Measurements from ENCODE around the gene UTP25.
"Not testable (repeated sequence)": the region's sequence is repeated elsewhere in the genome, so short reads cannot be mapped to it uniquely, and the experiment has no call there.

Gene UTP25, protein sequence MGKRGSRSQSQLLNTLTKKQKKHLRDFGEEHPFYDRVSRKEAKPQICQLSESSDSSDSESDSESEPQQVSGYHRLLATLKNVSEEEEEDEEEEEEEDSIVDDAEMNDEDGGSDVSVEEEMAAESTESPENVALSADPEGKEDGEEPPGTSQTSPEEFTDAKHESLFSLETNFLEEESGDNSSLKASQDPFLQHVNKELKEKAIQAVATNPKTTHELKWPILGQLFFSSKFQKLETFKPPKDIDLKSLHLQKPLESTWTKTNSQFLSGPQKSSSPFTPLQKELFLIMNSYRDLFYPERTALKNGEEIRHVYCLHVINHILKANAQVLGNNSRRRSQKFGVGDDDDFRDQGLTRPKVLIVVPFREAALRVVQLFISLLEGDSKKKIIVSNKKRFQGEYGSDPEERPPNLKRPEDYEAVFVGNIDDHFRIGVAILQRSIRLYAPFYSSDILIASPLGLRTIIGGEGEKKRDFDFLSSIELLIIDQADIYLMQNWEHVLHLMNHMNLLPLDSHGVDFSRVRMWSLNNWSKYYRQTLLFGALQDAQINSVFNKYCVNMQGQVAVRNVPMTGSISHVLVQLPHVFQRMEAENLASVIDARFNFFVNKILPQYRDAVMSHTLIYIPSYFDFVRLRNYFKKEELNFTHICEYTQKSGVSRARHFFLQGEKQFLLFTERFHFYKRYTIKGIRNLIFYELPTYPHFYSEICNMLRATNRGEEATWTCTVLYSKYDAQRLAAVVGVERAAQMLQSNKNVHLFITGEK

DNA sequence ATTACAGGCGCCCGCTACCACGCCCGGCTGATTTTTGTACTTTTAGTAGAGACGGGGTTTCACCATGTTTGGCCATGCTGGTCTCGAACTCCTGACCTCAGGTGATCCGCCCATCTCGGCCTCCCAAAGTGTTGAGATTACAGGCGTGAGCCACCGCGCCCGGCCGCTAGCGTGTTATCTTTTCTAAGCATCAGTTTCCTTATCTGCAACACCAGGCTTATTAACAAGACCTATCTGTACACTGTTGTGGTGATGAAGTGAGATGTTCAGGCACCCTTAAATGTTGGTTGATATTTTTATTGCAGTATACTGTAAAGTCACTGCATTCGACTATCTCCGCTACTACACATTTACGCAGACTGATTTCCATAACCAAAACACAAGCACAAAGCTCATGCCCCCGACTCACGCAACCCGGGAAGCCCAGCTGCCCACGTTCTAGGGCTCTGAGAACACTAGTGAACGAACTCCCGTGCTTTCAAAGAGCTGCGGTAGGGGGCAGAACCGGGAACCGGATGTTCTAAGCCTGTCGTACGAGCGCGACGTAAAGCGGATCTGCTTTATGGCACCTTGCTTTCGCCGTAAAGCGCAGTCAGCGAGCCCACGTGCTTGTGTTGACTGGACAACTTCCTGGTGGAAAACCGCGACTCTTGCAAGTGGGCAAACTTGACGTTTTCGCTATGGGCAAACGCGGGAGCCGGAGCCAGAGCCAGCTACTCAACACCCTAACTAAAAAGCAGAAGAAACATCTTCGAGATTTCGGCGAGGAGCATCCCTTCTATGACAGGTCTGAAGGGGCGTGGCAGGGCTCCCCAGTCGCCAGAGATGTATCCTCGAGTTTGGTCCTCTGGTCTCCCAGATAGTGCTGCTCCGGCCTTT, at the start of gene UTP25:
Gene UTP25 (plus strand): TSS at position 589 of the 879 bp plus-strand sequence. CDS start 92 bp downstream, at position 681.
- DNase-seq (ENCODE audit: low spot score), result peak; percentile 88
- peak; percentile 83 for FAIRE-seq

DNA sequence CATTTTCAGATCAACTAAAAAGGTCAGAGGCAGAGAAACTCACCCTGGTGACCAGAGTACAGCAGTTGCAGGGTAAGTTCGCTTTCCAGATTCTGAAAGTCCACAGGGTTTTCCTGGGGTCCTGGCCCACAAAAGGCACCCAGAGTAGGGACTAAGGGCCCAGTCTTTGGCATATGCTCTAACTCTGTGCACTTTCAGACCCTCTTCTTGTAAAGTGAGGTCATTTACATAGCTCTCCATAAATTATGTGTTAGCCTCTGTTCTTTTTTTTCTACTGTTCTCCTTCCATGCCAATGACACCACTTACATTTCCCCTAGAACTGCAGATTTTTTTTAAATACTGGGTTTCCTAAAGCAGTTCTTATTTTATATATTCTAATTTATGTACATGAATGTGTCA, 49.7 kb upstream of the UTP25 start:
- DNase-seq (ENCODE audit: low spot score) (no peak), FAIRE-seq (no peak)

DNA sequence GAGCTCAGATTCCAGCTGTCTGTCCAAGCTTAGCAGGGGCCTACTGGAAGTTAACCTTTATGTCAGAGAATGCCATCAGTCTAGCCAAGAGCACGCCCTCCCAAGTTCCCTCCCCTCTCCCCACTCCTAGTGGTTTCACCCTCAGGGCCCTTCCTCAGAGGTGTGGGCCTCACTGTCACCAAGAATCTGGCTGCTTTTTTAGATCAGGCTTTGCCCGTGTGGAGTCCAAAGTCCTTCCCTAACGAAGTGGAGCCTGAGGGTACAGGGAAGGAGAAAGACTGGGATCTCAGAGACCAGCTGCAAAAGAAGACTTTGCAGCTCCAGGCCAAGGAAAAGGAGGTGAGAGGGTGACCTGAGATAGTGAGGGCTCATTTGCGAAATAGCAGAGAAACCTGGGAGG, 47.5 kb upstream of the UTP25 start:
- no peak for FAIRE-seq
- DNase-seq (ENCODE audit: low spot score), result no peak

DNA sequence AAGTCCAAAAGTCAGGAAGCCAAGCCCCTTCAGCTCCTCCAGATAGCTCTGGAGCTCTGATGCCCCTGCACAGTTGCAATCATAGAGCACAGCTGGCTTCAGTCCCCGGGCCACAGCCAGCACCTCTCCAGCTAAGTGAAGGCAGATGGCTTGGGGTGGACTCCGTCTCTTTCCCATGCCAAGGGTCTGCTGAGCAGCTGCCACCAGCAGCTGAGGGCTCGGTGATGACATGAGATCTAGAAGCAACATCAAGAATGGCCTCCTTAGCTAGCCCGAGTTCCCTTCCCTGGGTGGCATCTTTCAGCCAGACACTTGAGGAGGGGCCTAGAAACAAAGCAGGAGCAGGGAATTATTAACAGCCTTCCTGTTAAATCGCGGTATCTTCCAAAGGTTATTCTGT, 44.4 kb upstream of the UTP25 start:
- DNase-seq (ENCODE audit: low spot score) (no peak), FAIRE-seq (no peak)

DNA sequence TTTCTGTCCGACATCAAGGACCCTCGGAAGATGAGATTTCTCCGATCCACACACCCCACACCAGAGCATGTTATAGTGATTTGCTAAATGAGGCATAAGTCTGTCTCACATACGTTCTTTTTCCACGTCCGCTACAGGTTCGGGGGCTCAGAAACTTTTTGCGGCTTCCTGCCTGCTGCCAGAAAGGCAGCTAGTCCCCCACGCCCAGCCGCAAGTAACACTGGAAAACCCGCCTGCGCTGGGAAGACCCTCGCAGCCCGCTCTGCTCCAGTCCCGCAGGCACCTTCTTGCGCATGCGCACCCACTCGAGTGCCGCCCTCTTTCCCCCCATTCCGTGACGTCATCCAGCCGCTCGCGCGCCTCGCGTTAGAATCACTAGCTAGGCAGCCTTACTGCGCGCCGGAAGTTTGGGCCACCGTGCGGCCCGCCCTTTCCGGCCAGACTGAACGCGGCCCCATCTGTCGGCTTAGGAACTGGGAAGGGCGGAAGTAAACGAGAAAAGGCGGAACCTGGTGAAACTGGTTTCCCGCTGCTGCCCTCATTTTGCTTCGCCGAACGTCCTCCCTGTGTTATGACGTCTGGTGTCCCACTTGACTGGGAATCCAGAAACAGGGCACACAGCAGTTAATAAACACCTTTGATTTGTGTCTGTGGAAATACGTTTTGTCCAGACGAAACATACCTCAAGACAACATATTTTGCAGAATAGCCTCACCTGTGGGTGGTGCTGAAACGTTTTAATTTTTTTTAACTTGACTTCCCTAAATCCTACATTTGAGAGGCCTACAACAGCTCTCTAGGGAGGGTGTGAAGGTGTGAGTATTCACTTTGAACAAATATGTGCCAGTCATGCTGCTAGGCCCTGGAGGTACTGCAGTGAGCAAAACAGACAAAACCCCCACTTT, 43.3 kb upstream of the UTP25 start, which contains the start of gene C1orf74:
Gene C1orf74 (minus strand): TSS at position 295 of the 905 bp plus-strand sequence. CDS start 925 bp downstream, outside the sequence.
- DNase-seq (ENCODE audit: low spot score), result peak; percentile 98
- peak; percentile 96 for FAIRE-seq

DNA sequence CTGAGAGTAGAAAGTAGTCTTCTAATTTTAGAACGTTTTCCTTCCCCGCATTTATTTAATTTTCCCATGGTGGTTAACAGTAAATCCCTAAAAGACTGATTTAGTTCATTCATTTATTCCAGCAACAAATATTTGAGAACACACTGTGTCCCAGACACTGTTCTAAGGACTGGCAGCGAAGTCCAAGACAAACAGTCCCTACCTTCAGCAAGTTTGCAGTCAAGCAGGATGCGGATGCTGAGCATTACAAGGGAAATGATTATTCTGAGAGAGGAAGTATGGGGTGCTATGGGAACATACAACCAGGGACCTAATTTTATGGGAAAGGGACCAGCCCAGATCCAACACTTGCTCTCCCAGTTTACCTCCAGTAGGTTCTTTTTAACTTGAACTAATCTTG, 42.2 kb upstream of the UTP25 start:
- no peak for DNase-seq (ENCODE audit: low spot score)
- no peak for FAIRE-seq

DNA sequence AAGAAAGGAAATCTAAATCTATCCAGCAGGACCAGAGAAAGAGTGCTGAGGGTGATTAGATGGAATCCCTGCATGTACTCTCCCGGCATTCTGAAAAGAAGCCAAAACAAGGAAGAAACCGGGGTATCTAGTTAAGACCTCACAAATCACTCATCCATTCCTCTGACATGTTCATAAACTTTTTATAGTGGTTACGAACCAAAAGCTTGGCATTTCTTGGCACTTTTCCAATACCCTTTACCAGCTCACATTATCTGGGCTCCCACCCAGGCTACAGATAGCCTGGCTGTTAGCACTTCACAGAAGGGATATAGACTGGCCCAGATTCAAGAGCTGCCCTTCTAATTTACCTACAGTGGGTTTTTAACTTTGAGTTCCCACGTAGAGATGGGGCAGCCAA, 41.6 kb upstream of the UTP25 start:
- FAIRE-seq (no peak), DNase-seq (ENCODE audit: low spot score) (no peak)

DNA sequence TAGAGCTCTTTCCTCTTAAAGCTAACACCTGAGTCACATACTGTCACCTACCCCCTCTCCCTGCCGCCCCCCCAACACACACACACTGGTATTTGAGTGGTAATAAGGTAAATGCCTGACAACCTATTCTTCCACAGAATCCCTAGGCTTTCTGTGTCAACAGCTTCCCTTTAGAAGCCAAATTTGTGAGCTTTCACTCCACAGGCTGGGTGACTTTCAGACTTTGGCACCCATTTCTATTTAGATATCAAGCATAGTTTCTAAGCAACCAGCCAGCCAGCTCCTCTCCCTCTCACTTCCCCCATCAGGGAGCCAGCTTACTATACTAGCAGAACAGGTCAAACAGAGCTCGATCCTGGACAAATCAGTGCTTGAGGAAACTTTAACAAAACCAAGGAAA, 40.2 kb upstream of the UTP25 start:
- no peak for FAIRE-seq

DNA sequence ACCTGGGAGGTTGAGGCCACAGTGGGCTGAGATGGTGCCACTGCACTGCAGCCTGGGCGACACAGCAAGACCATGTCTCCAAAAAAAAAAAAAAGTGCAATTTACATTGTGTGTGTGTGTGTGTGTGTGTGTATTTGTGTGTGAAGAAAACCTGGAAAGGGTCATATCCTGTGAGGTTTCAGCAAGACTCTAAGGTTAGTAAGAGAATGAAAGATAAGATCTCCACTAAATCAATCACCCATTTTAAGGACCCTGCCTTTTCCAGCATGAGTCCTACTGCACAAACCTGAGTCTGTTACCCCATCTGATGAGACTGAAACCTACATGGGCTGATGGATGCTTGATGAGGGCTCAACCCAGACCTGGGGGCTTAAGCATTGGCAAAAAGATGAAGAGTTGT, 38.5 kb upstream of the UTP25 start:
- no peak for FAIRE-seq
- no peak for DNase-seq (ENCODE audit: low spot score)

More for the DNA sequence above, 40.2 kb upstream of the UTP25 start:
- no peak for DNase-seq (ENCODE audit: low spot score)

DNA sequence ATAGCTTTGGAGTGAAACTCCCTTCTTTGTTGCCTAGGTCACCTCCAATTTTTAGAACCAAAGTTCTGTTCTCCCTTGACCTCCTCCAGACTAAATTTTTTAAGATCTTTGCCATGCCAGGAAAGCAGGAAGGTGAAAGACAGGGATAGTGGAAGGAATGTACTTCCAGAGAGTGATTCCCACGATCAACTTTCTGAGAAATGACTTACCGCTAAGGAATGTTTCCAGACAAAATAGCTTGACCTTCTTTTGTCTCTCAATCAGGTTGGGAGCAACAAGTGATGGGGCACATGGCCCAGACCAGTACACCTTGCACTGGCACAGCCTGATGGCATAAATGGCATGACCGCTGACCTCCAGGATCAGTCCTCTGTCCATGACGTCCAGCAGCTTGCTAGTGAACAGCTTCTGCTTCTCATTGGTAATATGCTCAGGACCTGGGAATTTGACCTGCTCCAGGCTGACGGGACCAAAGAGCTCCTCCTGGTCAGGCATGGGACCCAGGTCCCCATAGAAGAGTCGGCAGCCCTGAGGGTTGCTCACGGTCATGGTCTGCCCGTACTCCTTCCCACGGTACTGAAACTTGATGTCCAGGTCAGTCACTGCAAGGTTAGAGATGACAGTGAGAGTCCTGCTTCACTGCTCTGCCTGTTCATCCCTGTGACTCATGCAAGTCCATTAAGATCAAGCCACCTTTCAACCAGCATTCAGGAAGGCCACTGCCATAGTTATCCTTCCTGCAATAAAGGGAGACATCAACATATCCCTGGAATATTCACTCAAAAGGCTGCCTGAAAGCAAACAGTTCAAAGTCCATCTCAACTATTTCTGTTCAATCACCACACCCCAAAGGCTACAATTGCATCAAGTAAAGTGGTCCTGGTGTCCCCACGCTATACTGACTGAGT, 37.2 kb upstream of the UTP25 start:
- FAIRE-seq (no peak), DNase-seq (ENCODE audit: low spot score) (peak; percentile 49)

DNA sequence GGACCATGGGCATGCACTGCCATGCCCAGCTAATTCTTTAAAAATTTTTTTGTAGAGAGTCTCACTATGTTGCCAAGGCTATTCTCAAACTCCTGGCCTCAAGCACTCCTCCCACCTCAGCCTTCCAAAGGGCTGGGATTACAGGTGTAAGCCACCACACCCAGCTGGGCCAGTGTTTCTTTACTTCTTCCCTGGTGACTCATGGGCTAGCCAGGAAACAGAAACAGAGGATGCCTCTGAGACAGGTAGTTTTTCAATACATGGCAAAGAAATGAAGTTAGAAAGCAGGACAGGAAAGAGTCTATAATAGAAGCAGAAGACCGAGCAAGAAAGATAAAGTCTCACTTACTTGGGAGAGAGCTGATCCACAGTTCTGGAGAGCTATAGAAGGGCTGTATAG, 35.9 kb upstream of the UTP25 start:
- DNase-seq (ENCODE audit: low spot score), result no peak
- no peak for FAIRE-seq

DNA sequence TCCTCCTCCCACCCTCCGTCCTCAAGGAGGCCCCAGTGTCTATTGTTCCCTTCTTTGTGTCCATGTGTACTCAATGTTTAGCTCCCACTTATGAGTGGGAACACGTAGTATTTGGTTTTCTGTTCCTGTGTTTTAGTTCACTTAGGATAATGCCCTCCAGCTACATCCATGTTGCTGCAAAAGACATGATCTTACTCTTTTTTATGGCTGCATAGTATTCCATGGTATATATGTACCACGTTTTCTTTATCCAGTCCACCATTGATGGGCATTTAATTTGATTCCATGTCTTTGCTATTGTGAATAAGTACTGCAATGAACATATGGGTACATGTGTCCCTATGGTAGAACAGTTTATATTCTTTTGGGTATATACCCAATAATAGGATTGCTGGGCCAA, 34.1 kb upstream of the UTP25 start:
- not testable (repeated sequence) for DNase-seq (ENCODE audit: low spot score); FAIRE-seq

DNA sequence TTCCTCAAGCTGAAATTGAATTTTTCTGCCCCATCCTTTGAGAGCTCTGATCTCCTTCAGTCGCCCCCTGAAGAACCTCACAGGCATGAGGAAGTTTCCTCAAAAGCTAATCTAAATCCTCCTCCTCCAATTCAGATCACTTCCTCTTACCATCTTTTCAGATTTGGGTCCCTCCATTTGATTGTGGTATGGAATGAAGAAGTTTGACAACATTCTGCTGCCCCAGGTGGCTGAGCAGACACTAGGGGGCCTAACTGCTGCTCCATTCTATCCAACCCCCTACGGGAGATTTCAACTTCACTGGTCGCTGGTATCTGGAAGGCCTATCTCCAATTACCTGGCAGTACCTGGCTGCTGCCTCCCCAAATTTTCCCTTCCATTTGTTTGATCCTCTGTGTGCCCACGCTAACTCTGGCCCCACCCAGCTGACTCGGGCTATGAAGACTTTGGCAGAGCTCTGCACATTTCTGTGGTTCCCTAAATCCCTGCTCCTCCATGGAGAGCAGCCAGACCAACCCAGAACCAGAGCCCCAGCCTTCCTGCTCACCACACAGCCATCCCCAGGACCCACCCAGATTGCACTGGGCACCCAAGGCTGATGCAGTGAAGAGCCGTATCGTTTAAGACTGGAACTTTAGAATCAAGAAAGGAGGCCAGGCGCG, 29.7 kb upstream of the UTP25 start:
- no peak for DNase-seq (ENCODE audit: low spot score)
- no peak for FAIRE-seq

DNA sequence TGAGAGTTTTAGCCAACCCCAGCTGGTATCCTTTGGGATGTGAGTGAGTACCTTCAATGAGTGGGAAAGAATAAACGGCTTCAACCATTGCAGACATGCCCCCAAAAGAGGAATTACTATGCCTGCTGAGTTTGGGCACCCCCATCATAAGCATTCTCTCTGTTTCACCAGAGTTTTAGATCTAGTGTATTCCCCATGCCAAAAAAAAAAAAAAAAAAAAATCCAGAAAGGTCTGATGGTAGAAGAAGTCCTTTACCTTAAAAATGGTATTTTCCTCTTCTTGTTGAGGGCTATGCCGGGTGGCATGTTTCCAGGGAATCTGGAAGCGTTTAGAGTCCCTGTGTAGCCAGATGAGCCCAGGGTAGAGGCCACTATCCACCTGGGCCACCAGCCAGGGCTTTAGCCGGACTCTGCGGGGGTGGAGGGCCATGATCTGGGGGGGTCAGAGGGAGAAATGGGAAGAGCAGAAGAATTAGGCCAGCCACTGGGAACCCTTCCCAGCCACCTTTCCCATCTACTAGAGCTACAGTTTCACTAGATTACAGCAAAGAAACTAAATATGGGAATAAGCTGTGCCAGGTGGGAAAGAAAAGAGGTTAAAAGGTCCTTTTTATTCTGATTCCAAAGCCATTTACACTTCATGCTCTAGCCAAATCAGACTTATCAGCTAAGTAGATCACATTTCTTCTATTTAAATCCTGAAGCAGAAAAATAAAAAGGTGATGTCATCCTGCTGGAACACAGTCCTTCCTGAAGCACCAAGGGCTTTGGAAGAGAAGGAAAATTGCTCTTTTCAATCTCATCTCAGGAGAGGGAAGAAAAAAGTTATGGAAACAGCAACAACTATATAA, 26.6 kb upstream of the UTP25 start:
- FAIRE-seq, result no peak
- DNase-seq (ENCODE audit: low spot score), result no peak

DNA sequence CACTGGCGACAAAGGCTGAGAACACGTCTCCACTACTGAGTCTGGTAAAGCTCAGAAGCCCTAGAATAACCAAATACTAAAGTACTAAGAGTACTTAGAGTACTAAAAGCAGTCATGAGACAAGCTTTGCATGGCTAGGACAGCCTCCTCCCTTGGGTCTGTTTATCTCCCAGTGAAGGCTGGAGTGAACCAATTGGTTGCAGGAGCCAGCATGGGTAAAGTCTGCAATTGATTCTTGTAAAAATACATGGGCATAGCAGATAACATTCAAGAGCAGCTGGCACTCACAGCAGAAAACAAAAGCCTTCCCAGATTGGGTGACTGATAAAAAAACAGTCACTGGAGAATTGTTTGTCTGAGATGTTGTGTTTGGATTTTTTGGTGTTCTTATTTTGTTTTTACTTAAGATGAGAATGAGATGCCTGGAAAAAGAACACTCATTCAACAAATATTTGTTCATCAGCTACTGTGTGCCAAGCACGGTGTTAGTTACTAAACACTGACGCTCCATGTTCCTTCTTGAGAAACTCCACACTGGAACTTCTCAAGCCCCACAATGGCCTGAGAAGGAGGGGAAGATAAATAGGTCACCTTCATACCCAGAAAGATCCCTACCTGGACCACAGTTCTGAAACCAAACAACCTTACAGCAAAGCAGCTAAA, 25.5 kb upstream of the UTP25 start:
- DNase-seq (ENCODE audit: low spot score) (no peak), FAIRE-seq (no peak)

DNA sequence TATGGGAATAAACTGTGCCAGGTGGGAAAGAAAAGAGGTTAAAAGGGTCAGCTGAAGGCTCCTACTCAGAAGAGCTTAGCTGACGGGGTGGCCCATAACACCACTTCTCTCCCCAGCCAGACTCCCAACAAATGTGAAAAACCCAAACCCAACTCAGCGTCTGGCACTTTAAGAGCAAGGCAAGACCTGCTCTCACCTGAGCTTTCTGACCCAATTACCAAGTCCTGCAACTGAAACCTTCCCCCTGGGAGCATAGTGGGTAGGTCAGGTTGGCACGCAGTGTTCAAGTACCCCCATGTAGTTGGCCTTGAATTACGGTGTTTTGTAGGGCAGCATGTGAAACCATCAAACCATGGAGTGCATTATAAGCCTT, 25.0 kb upstream of the UTP25 start:
- FAIRE-seq, result no peak
- DNase-seq (ENCODE audit: low spot score), result no peak

DNA sequence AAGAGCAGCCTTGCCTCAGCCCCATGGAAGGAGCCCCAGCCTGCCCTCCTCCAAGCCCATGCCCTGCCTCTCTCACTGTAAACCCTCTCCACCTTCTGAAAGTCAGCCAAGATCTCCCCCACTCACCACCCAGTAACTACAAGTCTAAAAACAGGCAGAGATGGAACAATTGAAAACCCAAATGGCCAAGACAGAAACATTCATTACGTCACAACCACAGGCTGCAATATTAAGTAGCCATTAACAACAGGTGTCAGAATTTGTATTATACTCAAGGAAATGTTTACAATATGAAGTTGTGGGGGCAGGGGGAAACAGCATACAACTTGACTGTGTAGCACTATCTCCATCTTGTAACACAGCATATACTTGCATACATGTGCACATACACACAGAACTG, 24.2 kb upstream of the UTP25 start:
- DNase-seq (ENCODE audit: low spot score) (no peak), FAIRE-seq (no peak)

All from urothelium cell line (cell line).